ENCODE measurements around the gene TIGAR.

Gene TIGAR

DNA sequence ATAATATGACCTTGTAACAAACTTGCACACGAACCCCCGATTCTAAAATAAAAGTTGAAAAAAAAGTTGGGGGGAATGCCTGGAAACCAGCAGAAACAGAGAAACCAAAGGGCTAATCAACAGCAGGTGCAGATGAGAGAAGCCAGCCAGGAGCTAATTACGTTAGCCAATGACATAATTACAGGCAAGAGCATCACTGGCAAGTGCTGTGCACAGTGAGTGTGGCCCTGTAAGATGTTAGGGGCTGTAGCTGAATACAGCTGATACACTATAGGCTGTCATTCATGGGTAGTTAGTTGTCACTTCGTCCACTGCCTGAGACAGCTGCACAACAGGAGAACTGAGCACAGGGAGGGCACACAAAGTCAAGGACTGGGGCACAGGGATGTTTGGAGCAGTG, 65.8 kb downstream of the TIGAR start:
- no peak for DNase-seq

GRCh38 chr12:4387607-4388006, 66.6 kb downstream of the TIGAR start:
- no peak for DNase-seq

DNA sequence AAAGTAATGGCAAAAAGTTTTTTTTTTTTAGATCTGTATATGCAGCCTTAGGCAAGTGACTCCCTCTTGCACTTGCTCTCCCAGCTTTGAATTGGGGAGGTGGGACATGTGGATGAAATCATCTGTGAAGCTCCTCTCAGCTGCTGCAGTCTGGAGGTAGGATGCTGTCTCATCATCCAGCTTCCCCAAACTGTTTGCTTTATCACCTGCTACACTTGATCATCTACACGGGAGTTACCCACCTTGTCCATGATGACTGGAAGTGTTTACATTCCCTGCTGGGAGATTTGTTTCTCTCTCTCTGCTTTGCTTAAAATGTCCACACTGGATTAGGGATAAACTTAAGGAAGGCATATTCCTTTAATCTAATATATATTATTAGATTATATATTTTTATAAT, 67.0 kb downstream of the TIGAR start:
- DNase-seq, result no peak

- no peak for DNase-seq
These were observed 67.6 kb downstream of the TIGAR start for GRCh38 chr12:4388662-4389061.

- no peak for DNase-seq
These were observed 71.3 kb downstream of the TIGAR start for GRCh38 chr12:4392223-4392742.

DNA sequence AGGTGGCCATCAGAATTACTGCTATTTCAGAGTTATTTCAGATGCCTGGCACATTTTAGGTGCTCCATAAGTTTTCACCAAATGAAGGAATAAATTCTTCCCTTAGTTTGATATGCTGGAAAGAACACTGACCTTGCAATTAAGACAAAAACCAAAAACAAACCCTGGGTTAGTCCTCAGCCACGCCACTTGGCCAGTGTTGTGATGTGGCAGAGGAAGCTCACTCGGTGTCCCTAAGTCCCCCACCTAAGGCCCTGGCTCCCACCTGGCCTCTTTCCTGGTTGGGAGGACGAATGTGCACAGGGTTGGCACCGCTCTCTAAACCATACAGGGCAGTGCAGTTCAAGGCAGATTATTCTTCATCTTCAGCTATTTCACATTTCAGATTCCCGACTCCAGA, 72.2 kb downstream of the TIGAR start:
- DNase-seq, result no peak

GRCh38 chr12:4395818-4396217, 74.8 kb downstream of the TIGAR start:
- DNase-seq, result no peak

DNA sequence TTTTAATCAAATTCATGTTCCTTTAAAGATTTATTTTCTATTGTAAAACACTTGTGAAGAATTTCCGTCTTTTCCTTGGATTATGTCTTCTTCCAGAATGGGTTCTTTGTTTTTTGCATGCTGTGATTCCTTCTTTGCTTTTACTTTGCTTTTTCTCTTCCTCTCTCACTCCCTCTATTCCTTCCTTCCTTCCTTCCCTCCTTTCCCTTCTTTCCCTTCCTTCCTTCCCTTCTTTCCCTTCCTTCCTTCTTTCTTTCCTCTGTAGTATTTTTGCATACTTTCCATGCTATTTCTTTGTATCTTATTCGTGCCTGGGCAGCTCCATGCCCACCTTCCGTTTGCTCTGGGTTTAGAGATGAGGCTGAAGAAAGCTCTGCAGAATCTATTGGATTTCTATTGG, 80.1 kb downstream of the TIGAR start:
- DNase-seq, result no peak

DNA sequence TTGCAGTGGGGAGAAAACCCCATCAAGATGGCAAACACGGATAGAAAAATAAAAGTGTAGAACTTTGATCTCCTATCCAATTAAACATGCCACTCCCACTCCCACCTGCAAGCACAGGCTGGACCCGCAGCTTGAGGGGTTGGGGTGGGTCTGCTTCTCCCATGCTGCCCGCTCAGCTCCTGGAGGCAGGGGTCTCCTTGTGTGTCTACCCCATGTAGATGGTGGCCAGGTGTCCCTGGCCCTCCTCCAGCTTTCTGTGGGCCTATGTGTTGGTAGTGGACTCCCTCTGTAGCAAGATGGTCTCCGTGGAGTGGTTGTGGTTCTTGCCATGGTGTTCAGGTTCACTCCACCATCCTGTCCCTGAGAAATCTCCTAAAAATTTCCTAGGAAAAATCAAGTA, 82.0 kb downstream of the TIGAR start:
- DNase-seq, result no peak

All from Kasumi-1 (cell line).